Ishikawa (cell line): ENCODE data around the gene ASIC2.

Experiments
- CEBPB ChIP-seq: IDR thresholded peaks from 2 replicates; pipeline ENCODE4 v1.6.1; 2012
- CREB1 ChIP-seq: IDR thresholded peaks from 2 replicates; pipeline ENCODE4 v1.6.1; 2012; ENCODE audit warnings: low read depth
- EGR1 ChIP-seq: IDR thresholded peaks from 2 replicates; pipeline ENCODE4 v1.6.1; 2012
- EP300 ChIP-seq: IDR thresholded peaks from 2 replicates; pipeline ENCODE4 v1.6.1; 2012; ENCODE audit warnings: borderline replicate concordance
- RAD21 ChIP-seq: IDR thresholded peaks from 2 replicates; pipeline ENCODE4 v1.6.1; 2012; ENCODE audit warnings: low read depth
- TAF1 ChIP-seq: IDR thresholded peaks from 2 replicates; pipeline ENCODE4 v1.6.1; 2012; ENCODE audit warnings: low read depth, mild to moderate bottlenecking
- TCF12 ChIP-seq: IDR thresholded peaks from 2 replicates; pipeline ENCODE4 v1.6.1; 2012; ENCODE audit warnings: low read depth
- TEAD4 ChIP-seq: IDR thresholded peaks from 2 replicates; pipeline ENCODE4 v1.6.1; 2012
- YY1 ChIP-seq: IDR thresholded peaks from 2 replicates; pipeline ENCODE4 v1.6.1; 2012; ENCODE audit warnings: low read depth
- ZBTB7A ChIP-seq: IDR thresholded peaks from 2 replicates; pipeline ENCODE4 v1.6.1; 2012; ENCODE audit warnings: low read depth
- TF ChIP-seq, protein P1 (sequence below): IDR thresholded peaks from 2 replicates; pipeline ENCODE4 v1.6.1; 2012
- TF ChIP-seq, protein P2 (sequence below): IDR thresholded peaks from 2 replicates; pipeline ENCODE4 v1.6.1; 2012; ENCODE audit warnings: low read depth, mild to moderate bottlenecking

DNA sequence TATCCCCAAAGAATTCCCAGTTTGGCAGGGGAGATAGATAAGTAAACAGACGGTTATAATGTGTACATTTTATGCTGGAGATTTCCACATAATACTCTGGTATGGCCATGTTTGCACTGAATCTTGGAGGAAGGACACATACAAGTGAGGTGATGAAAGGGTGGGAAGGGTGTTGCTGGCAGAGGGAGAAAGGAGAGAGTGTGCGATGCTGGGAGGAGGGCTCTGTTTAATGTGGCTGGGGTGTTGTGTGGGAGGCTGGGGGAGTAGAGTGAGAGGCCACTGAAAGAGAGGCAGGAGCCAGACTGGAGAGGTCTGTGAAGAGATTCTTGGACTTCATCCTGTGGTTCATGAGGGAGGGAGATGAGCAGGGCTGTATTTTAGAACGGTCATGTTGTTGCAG, 213.9 kb downstream of the ASIC2 start:
- TF ChIP-seq EP300: no peak
- no peak for TF ChIP-seq TEAD4
- TF ChIP-seq RAD21: no peak
- TF ChIP-seq EGR1: no peak
- TF ChIP-seq TAF1: no peak
- TF ChIP-seq, protein P1, sequence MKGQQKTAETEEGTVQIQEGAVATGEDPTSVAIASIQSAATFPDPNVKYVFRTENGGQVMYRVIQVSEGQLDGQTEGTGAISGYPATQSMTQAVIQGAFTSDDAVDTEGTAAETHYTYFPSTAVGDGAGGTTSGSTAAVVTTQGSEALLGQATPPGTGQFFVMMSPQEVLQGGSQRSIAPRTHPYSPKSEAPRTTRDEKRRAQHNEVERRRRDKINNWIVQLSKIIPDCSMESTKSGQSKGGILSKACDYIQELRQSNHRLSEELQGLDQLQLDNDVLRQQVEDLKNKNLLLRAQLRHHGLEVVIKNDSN: no peak
- no peak for TF ChIP-seq ZBTB7A
- TF ChIP-seq CREB1: no peak
- no peak for TF ChIP-seq YY1
- no peak for TF ChIP-seq CEBPB
- TF ChIP-seq TCF12: no peak
- TF ChIP-seq, protein P2, sequence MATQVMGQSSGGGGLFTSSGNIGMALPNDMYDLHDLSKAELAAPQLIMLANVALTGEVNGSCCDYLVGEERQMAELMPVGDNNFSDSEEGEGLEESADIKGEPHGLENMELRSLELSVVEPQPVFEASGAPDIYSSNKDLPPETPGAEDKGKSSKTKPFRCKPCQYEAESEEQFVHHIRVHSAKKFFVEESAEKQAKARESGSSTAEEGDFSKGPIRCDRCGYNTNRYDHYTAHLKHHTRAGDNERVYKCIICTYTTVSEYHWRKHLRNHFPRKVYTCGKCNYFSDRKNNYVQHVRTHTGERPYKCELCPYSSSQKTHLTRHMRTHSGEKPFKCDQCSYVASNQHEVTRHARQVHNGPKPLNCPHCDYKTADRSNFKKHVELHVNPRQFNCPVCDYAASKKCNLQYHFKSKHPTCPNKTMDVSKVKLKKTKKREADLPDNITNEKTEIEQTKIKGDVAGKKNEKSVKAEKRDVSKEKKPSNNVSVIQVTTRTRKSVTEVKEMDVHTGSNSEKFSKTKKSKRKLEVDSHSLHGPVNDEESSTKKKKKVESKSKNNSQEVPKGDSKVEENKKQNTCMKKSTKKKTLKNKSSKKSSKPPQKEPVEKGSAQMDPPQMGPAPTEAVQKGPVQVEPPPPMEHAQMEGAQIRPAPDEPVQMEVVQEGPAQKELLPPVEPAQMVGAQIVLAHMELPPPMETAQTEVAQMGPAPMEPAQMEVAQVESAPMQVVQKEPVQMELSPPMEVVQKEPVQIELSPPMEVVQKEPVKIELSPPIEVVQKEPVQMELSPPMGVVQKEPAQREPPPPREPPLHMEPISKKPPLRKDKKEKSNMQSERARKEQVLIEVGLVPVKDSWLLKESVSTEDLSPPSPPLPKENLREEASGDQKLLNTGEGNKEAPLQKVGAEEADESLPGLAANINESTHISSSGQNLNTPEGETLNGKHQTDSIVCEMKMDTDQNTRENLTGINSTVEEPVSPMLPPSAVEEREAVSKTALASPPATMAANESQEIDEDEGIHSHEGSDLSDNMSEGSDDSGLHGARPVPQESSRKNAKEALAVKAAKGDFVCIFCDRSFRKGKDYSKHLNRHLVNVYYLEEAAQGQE: no peak
